ENCODE results near the gene CES2.

DNA sequence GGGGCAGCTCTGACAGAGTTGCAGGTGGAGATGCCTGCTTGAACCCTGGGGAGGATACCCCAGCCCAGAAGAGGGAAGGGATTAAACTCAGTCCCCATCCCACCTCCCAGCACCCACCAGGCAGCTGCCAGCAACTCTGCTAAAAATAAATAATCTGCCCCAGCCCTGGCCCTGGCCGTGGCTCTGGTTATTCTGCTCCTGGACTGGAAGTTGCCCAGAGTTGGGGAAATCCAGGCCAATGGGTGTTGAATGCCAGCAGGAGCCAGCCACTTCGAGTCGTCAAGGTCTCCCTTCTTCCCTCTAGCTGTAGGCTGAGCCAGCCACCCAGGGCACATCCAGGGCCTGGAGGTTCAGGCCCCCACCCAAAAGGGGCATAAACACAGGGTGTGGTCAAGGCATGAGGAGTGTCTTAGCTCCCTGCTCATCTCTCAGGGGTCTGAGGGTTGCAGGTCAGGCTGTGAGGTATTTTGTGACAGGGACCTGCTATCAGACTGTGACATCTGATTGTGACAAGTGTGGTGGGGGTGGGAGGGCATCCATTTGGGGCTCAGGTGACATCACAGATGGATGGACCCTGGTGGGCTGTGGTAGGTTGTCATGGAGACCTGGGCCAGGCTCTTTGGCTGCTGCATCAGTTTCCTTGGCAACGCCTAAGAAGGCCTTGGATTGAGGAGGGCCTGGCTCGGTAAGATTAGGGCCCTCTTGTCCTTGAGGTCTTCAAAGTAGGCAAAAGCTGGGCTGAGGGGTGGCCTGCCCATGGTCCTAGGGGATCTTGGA is 9.0 kb upstream of the CES2 start:
- TF ChIP-seq, protein P1, sequence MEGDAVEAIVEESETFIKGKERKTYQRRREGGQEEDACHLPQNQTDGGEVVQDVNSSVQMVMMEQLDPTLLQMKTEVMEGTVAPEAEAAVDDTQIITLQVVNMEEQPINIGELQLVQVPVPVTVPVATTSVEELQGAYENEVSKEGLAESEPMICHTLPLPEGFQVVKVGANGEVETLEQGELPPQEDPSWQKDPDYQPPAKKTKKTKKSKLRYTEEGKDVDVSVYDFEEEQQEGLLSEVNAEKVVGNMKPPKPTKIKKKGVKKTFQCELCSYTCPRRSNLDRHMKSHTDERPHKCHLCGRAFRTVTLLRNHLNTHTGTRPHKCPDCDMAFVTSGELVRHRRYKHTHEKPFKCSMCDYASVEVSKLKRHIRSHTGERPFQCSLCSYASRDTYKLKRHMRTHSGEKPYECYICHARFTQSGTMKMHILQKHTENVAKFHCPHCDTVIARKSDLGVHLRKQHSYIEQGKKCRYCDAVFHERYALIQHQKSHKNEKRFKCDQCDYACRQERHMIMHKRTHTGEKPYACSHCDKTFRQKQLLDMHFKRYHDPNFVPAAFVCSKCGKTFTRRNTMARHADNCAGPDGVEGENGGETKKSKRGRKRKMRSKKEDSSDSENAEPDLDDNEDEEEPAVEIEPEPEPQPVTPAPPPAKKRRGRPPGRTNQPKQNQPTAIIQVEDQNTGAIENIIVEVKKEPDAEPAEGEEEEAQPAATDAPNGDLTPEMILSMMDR (IDR thresholded peaks at IDR 0.05), result no peak
- TF ChIP-seq POLR2A (IDR thresholded peaks at IDR 0.05), result no peak

Measured in thyroid gland (tissue), 4 donors.